ENCODE data around the gene NKIRAS2.

NKIRAS2 gene

DNA sequence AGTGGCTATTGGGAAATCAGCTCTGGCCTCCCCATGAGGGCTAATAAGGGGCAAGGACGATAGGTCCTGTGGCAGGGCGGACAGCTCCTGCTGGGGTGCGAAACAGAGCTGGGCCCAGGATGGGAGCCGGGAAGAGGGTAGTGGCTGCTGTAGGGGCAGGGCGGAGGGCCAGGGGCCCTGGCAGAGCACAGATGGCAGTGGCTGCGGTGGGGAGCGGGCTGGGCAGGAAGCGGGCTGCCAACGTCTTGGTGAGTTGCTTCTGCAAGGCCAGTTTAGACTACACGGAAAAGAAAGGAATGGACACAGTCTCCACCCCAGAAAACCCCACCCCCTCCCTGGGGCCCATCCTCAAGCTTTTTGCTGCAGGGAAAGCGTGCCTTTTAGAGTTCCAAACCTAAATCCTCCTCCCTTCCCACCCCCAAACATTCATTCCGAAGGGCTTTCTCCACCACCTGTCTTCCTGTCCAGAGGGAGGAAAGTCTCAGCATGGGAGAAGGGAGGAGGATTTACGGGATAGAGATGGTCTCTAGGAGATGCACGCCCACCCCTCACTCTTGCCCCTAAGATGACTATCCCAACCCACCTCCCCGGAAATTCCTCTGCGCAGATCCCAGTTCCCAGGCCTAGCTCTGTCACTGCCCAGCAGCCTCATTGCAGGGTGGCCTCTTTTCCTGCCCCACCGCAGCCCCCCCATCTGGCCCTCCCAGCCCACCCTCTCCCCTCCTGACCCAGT lies 7.1 kb downstream of the NKIRAS2 start:
- peak; percentile 70 for DNase-seq (ENCODE audit: low spot score)

DNA sequence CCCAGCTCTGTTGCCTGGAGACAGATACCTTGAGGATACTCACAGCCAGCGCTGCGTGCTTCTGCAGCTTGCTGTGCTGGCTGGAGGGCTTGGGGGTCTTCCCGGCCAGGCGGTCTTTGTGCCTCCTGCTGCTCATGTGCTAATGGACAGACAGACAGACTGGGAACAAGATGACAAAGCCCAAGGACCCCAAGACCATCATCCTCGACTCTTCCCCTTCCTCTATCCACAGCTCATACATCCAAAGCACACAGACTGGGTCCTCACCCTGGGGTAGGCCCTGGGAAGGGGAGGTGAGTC lies 7.7 kb downstream of the NKIRAS2 start:
- no peak for DNase-seq (ENCODE audit: low spot score)

DNA sequence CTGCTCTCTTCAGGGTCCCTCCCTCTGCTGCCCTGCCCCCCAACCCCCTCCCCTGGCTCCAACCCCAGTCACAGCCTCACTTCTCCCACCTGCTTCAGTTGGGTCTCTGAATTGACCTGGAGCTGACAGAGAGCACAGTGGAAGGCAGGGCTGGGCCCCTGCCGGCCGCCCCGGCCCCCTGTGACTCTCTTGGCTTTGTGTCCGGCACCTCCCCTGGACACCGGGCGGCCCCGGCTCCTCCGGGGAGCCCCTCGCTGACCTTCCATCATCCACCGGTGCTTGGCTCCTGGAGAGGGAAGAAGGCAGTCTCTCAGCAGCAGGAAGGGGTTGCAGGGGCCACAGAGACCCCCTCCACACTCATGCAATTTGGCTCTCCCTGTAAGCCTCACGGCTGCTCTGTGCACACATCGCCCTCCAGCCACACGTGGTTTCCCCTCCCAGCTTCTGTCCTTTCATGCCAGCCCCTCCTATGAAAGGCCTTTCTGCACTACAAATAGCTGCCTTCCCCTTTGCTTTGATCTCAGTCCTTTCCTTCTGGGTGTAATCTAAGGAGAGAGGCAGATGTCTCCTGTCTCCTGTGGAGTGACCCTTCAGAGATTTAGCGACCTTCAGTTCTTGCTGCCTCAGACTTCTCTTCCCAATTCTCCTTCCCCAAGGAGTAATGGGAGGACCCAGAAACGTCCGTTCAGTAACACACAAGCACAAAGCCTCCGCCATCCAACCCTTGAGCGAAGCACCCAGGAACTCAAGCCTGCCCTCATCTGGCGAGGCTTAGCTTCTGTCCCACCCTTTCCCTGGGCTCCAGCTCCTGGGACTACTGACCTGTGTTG lies 8.3 kb downstream of the NKIRAS2 start:
- peak; percentile 80 for DNase-seq (ENCODE audit: low spot score)

DNA sequence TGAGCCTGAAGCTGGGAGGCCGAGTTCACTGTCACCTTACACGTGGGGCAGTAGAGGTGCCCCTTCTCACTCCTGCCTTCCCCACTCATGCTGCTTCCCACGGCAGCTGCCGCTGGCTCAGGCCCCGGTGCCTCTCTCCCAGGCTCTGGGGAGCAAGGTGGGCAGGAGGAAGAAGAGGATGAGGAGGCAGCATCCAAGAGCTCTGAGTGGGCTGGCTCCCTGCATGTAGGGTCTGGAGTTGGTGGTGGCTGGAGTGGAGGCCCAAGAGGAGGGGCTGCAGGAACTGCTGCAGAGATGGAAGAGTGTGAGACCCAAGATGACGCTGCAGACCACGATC lies 8.9 kb downstream of the NKIRAS2 start:
- DNase-seq (ENCODE audit: low spot score), result no peak

DNA sequence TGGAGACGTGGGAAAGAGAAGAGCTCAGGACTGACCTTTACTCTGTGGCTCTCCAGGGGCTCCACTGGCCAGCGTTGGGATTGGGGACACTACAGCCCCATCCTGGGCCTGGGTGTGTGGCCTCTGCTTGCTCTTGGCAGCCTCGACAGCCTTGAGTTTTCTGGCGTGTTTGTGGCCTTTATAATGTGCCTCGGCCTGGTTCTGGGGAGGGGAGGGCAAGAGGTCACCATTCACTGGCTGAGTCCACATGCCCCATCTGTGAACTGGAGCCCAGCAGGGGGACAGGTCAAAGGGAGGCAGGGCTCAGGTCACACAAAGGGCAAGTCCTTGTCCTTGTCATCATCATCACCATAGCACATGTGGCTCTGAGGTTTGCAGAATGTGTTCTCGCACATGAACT lies 11.7 kb downstream of the NKIRAS2 start:
- no peak for DNase-seq (ENCODE audit: low spot score)

DNA sequence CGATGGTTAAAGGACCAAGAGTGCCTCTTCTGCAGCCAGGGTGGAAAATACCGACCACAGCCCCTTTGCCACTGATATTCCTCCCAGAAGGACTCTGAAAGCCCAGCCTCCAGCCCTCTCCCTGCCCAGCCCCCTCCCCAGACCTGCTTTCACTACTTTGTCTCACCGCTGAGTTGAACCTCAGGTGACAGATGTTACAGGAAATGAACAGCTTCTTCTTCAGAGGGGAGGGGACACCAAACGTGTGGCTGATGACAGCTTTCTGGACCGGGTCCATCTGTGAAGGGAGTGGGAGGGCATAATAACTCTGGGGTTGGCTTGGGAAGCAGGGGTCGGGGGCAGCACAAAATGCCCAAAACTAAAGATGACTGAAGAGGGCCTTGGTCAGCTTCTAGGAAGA lies 14.2 kb downstream of the NKIRAS2 start:
- no peak for DNase-seq (ENCODE audit: low spot score)

DNA sequence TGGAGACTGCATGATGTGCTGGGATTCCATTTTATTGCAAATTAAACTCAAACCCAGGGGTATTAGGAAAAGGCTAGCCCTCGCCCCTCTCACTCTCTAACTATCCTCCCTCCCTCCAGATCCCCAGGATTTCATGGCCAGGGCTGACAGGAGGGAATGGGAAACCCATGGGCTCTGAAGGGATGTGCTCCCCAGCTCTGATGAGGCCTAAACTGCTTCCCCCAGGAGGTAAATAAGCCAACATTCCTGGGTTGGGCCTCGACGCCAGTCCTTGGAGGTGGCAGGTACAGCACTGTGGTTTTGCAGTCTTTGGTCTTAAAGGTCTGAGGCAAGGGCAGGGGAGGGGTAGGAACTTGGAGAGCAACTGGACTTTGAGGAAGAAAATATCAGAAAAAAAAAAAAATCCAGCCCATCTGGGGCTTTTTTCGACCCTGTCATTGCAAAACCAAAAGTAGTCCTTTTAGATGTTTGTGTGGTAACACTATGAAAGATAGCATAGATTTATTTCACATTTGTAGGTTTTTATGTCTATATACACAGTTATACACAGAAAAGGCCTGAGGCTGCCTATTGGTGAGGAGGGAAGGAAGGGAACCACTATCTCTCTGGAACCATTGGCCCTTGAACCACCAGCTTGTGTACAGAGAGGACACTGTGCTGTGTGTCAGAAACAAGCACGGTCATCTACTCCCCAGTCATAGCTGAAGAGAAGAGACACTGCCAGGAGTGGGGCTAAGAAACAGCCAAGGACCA lies 18.5 kb downstream of the NKIRAS2 start:
- no peak for DNase-seq (ENCODE audit: low spot score)

DNA sequence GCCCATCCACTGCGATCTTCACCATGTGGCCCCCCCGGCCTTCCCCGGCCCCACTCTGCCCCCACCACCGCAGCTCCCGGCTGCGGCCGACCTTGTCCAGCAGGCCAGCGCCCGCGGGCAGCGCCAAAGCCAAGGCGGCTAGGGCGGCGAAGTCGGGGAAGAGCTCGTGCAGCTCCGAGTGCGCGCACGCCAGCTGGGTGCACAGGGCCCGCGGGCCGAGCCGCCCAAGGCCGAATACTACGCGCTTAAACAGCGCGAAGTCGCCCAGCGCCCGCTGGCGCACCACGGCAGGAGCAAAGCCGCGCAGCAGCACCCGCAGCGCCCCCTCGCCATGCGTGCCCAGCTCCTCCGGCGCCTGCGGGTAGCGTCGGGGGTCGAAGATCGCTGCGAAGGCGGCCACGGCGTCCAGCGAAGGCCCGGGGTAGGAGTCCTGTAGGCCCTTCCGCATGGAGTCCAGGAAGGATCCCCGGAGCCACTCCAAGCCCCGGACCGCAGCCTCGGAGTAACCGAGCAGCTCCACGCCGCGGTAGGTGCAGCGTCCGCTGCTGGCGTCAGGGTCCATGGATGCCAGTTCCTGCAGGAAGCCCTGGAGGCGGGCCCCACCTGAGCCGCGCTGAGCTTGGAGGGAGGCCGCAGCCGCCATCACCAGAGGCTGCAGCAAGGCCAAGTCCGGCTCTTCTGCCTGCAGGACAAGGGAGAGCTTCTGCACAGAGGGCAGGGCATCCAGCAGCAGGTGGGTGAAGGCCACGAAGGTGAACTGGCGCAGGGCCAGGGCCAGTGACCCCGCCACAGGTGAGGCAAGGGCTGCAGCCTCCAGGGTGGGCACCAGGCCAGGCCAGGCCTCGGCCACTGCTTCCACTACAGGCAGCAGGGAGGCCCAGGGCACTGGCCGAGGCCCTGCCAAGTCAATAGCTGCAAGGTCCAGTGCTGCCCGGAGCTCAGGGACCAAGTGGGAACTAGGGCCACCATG lies 20.2 kb downstream of the NKIRAS2 start:
- no peak for DNase-seq (ENCODE audit: low spot score)

DNA sequence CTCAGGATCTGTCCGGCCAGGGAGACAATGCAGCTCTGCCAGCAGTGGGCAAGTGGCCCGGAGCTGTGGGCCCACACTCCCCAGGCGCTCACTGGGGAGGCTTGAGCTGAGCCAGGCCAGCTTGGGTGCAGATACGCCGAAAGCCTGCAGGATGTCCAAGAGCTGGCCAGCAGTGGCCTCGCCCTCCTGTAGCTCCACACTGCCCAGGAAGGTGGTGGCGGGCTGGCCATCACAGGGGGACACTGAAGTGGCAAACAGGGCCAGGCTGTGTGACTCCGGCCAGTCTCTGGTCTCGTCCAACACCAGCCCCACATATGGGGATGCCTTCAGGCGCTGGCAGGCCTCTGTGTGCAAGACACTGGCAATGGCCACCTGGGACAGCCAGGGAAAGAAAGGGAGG lies 20.9 kb downstream of the NKIRAS2 start:
- no peak for DNase-seq (ENCODE audit: low spot score)

DNA sequence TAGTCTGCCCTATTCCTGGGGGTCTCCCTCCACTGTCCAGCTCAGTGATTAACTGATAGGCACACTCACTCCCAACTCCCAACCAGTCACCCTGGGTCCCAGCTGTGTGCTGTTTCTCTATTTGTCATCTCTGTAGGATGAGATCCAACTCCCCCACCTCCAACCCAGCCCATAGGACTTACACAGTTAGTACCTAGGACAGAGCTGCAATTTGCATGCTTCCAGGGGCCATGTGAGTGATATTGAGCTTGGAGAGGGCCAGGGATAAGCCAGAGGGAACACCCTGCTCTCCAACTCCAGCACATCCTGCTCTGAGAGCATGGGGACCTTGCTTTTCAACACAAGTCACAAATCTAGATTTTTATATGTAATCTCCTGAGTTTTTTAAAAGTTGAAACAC lies 21.7 kb downstream of the NKIRAS2 start:
- no peak for DNase-seq (ENCODE audit: low spot score)

DNA sequence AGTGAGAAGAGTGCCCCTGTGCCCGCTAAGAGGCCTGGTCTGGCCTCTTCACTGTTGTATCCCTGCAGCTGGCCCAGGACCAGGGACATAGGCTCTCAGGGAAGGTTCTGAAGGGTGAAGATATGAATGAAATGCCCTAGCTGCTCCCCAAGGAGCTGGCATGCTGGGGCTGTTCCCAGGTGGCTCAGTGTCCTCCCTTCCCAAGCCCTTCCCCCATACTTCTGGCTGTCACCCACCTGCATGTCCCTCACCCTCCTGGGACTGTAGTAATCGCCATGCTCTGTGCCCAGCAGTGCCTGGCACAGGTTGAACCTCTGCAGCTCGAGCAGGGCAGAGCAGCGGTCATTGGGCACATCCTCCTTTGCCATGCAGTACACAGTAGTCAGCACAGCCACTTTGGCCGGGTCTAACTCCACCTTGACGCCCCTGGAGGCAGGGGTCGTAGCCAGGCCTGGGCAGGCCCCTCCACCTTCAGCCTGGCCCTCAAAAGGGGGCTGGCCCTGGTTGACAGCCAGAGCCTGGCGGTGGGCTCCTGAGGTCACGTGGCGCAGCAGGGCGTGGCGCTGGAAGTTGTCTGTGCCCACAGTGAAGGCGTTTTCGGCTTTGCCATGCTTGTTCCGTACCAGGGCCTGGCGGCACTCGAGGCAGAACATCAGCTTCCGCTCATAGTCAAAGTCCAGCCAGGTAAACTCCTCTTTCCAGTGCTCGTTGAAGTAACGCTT lies 22.9 kb downstream of the NKIRAS2 start:
- no peak for DNase-seq (ENCODE audit: low spot score)

DNA sequence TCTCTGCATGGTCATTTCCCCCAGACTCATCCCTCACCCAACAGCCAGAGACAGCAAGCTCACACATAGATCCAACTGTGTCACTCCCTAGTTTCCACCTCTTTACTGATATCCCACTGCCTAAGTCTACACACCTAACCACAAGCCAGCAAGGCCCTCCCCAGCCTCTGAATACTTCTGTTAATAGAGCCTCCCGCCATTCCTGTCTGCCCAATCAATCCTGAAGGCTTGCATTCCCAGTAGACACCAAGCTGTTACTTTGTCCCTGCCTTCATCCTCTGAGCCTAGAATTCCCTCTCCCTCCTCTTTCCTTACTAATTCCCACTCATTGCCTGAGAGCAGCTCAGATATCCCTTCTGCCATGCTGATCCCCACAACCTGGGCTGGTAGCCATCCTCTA lies 25.8 kb downstream of the NKIRAS2 start:
- no peak for DNase-seq (ENCODE audit: low spot score)

DNA sequence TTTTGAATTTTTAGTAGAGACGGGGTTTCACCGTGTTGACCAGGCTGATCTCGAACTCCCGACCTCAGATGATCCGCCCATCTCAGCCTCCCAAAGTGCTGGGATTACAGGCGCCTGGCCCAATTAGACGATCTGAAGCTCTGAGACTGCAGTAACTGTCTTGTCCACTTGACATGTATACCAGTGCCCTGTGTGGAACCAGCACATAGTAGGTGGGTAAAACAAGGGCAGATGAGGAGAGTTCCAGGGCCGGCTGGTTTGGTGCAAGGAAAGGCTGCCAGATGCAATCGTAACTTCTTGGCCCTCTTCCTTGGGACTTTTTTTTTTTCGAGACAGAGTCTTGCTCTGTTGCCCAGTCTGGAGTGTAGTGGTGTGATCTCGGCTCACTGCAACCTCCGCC lies 27.5 kb downstream of the NKIRAS2 start:
- no peak for DNase-seq (ENCODE audit: low spot score)

DNA sequence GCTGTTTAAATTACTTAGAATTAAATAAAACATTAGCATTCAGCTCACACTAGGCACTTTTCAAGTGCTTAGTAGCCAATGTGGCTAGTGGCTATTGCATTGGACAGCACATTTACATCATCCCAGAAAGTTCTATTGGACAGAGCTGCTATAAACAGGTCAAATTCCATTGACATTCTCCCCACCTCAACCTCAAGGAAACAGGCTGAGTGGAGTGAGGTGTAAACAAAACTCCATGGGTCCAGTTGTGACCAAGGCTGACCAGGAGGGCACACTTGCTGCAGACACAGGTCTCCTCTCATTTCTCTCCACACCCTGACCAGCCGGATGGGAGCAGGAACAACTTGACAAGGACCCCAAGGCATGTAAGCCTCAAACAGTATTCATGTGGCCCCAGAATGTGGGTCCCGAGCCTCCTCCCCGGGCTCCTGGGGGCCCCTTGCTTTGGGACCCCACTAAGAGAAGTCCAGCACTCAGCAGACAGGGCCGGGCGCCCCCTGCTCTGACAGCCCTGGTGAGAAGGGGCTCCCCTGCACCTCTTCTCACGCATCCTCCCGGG lies 30.0 kb downstream of the NKIRAS2 start:
- DNase-seq (ENCODE audit: low spot score), result no peak

DNA sequence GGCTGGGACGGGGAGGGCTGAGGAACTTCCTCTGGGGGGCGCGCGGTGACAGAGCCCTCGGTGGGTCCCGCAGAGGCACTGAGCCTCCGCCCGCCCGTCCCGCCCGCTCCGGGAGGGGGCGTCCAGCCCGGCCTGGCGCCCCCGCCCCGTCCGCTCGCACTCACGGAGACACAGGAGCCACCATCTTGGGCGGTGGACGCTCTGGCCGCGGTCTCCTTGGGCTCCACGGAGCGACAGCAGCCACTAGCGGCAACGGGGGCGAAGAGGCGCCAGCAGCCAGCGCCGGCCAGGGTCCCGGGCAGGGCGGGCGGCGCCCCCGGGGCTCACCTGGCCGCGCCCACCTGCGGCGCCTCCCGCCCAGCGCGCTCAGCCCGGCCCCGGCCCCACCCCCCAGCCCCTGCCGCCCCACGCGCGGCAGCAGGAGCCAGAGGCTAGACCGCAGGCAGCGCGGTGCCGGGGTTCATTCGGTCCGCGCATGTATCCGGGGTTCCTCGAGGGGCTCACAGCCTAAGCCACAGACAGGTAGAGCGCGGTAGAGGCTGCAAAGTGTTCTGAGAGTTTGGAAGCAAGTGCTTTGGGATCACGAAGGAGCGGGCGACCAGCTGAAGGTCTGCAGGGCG lies 30.6 kb downstream of the NKIRAS2 start, which contains the start of gene C17orf113:
TSS of gene C17orf113 (minus strand) at position 209 of the 620 bp plus-strand sequence. CDS start 7,225 bp downstream, outside the sequence.
- peak; percentile 89 for DNase-seq (ENCODE audit: low spot score)

DNA sequence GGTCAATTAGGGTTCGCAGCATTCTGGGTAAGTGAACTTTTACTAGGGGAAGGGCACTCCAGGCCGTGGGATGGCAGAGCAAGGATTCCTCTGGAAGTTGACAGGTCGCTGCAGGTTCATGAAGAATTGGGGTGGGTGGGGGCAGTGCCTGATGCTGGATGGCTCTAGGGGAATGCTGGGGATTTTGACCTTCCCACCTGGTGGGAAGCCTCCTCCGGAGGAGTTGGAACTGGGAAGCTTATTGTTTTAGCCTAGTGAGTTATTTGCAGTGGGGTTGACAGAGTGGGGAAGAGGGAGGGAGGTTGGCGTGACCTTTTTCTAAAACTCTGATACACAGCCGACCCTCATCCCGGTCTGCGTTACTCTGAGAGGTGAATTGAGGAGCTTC lies 31.1 kb downstream of the NKIRAS2 start:
- no peak for DNase-seq (ENCODE audit: low spot score)

DNA sequence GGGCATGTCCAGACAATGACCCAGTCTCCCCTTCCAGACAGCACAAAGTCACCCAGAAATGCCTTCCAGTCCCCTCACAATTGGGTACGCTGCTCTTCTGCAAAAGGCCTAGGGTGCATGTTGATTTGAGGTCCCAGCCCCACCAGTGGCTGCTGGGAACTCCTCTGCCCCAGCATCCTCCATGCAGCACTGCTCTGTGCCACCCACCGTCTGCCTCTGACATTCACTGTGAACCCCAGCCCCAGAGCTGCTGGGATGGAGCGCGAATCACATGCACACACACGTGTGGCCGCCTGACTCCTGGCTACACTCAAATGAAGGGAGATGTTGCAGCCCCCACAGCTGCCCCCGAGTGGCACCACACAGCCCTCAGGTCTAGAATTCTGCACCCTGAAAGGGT lies 31.8 kb downstream of the NKIRAS2 start:
- DNase-seq (ENCODE audit: low spot score), result no peak

DNA sequence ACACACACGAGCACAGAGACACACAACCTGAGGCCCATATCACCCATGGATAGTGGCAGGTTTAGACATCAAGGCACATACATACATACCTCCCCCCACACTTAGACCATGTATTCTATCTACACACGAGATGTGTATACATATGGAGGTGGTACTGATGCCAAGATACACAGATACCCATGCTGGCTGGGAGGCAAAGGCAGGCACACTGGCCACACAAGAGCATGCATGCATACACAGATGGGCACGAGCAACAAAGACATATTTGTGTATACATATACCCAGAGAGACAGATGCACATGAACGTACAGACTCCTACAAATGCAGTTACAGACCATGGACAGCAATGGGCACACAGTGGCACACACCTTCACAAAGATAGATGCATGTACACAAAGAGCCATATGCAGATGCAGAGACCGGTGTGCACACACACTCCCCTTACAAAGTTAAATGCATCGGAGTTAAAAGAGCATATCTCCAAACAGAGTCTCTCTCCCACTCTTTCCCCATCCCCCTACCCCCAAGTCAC lies 32.5 kb downstream of the NKIRAS2 start:
- no peak for DNase-seq (ENCODE audit: low spot score)

DNA sequence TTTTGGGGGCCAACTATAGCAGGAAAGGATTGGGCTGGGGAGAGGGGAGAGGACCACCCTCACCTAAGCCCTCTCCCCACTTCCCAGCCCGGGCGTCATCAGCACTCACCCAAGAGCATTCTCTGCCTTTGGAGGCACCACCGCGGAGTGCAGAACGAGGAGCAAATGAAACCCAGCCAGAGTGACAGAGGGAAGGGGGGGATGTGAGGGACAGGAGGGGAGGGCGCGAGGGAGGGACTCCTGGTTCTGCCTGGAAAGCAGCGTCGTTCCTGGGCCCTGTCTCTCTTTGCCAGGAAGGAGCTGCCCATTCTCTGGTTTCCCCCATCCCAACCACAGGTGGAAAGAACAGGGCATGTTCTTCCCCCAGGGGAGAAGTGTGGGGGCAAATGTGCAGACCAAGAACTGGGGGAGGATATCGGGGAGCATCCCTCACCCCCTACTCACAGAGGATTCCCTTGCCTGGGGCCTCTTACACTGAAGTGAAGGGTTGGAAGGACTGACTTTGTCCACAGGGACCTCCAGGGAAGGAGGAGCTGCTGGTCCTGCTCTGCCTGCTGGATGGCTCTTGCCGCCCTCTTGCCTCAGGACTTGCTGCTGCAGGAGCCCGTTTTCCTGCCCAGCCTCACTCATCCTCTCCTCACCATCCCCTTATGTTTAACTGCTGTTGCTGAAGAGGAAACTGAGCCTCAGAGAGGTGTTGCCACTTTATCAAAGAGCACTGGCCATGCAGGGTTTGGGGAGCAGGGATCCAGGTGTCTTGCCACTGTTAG lies 34.0 kb downstream of the NKIRAS2 start:
- no peak for DNase-seq (ENCODE audit: low spot score)
